ENCODE measurements around the gene C1orf141. TPM values are rescaled to one million over a fixed set of nuclear protein-coding genes. Genes with fewer than 3 reads are reported as not detected.

The C1orf141 gene
- total RNA-seq, 1 donor from 2014 or later: not detected

GRCh38 chr1:67118646-67119045, 16.1 kb downstream of the C1orf141 start:
- Mint-ChIP-seq H3K4me1 (ENCODE audit: low read depth, unreplicated experiment) (no peaks in the 10 kb centered on the region), H3K27me3 (ENCODE audit: unreplicated experiment) (no peaks in the 10 kb centered on the region), H3K27ac (ENCODE audit: unreplicated experiment) (no peak overlapping the region), H3K36me3 (ENCODE audit: unreplicated experiment) (no peaks in the 10 kb centered on the region), H3K9me3 (ENCODE audit: unreplicated experiment) (no peaks in the 10 kb centered on the region), H3K4me3 (ENCODE audit: unreplicated experiment) (no peak overlapping the region)
- TF ChIP-seq, protein P1, sequence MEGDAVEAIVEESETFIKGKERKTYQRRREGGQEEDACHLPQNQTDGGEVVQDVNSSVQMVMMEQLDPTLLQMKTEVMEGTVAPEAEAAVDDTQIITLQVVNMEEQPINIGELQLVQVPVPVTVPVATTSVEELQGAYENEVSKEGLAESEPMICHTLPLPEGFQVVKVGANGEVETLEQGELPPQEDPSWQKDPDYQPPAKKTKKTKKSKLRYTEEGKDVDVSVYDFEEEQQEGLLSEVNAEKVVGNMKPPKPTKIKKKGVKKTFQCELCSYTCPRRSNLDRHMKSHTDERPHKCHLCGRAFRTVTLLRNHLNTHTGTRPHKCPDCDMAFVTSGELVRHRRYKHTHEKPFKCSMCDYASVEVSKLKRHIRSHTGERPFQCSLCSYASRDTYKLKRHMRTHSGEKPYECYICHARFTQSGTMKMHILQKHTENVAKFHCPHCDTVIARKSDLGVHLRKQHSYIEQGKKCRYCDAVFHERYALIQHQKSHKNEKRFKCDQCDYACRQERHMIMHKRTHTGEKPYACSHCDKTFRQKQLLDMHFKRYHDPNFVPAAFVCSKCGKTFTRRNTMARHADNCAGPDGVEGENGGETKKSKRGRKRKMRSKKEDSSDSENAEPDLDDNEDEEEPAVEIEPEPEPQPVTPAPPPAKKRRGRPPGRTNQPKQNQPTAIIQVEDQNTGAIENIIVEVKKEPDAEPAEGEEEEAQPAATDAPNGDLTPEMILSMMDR (IDR thresholded peaks at IDR 0.05; ENCODE audit: partially characterized antibody, unreplicated experiment): no peak
- DNase-seq: no peak

- Mint-ChIP-seq H3K9me3 (ENCODE audit: unreplicated experiment) (no peaks in the 10 kb centered on the region), H3K27ac (ENCODE audit: unreplicated experiment) (no peak overlapping the region)
- no peak for DNase-seq
Observed at GRCh38 chr1:67118191-67118590, 16.6 kb downstream of the C1orf141 start.

DNA sequence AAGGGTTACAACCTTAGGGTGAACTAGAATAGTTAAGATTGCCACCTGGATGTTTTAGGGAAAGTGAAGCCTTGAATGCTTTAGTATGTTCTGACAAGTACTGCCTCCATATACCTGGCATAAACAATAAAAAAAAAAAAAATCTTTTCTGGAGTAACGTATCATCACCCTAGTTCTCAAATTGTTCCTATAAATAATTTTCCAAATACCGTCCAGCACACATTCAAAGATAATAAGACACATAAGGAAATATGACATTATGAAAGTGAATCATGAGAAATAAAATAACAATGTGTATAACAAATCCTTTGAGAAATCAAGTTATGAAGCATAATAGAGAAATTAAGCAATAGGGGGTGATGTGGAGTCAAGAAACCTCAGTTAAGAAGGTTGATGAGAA, 20.6 kb downstream of the C1orf141 start:
- Mint-ChIP-seq H3K4me1 (ENCODE audit: low read depth, unreplicated experiment) (no peaks in the 10 kb centered on the region), H3K36me3 (ENCODE audit: unreplicated experiment) (no peaks in the 10 kb centered on the region), H3K4me3 (ENCODE audit: unreplicated experiment) (no peak overlapping the region), H3K27ac (ENCODE audit: unreplicated experiment) (no peak overlapping the region), H3K27me3 (ENCODE audit: unreplicated experiment) (no peaks in the 10 kb centered on the region), H3K9me3 (ENCODE audit: unreplicated experiment) (no peaks in the 10 kb centered on the region)
- TF ChIP-seq, protein P1 (IDR thresholded peaks at IDR 0.05; ENCODE audit: partially characterized antibody, unreplicated experiment): no peak
- DNase-seq: no peak

More at GRCh38 chr1:67118191-67118590, 16.6 kb downstream of the C1orf141 start:
- Mint-ChIP-seq H3K4me1 (ENCODE audit: low read depth, unreplicated experiment) (no peaks in the 10 kb centered on the region), H3K27me3 (ENCODE audit: unreplicated experiment) (no peaks in the 10 kb centered on the region), H3K4me3 (ENCODE audit: unreplicated experiment) (no peak overlapping the region), H3K36me3 (ENCODE audit: unreplicated experiment) (no peaks in the 10 kb centered on the region)
- TF ChIP-seq, protein P1 (IDR thresholded peaks at IDR 0.05; ENCODE audit: partially characterized antibody, unreplicated experiment): no peak

GRCh38 chr1:67110352-67110751, 24.4 kb downstream of the C1orf141 start:
- no peaks in the 10 kb centered on the region for H3K27me3 Mint-ChIP-seq (ENCODE audit: unreplicated experiment)
- TF ChIP-seq, protein P1 (IDR thresholded peaks at IDR 0.05; ENCODE audit: partially characterized antibody, unreplicated experiment): no peak
- no peak overlapping the region for H3K4me3 Mint-ChIP-seq (ENCODE audit: unreplicated experiment)
- H3K36me3 Mint-ChIP-seq (ENCODE audit: unreplicated experiment): no peaks in the 10 kb centered on the region
- no peak overlapping the region for H3K27ac Mint-ChIP-seq (ENCODE audit: unreplicated experiment)
- H3K4me1 Mint-ChIP-seq (ENCODE audit: low read depth, unreplicated experiment): no peaks in the 10 kb centered on the region
- no peaks in the 10 kb centered on the region for H3K9me3 Mint-ChIP-seq (ENCODE audit: unreplicated experiment)
- DNase-seq: no peak

DNA sequence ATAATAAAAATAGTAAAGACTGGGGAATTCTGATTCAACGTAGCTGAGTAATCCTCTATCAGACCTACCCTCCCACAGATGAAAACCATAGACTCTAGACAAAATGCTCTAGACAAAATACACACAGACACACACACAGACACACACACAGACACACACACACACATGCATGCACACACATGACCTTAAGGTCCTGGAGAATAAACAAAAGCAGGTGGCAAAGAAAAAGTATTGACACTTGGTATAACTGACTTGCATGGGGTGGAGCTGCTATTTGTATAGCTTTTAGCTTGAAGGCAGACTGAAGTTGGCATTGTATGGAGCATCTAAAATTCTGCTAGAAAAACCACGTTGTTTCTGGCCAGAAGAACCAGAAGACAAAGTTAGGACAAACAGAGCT, 29.3 kb downstream of the C1orf141 start:
- no peaks in the 10 kb centered on the region for H3K4me1 Mint-ChIP-seq (ENCODE audit: low read depth, unreplicated experiment)
- TF ChIP-seq, protein P1 (IDR thresholded peaks at IDR 0.05; ENCODE audit: partially characterized antibody, unreplicated experiment): no peak
- no peak for DNase-seq
- H3K27me3 Mint-ChIP-seq (ENCODE audit: unreplicated experiment): no peaks in the 10 kb centered on the region
- H3K4me3 Mint-ChIP-seq (ENCODE audit: unreplicated experiment): no peak overlapping the region
- H3K27ac Mint-ChIP-seq (ENCODE audit: unreplicated experiment): no peak overlapping the region
- no peaks in the 10 kb centered on the region for H3K36me3 Mint-ChIP-seq (ENCODE audit: unreplicated experiment)
- no peaks in the 10 kb centered on the region for H3K9me3 Mint-ChIP-seq (ENCODE audit: unreplicated experiment)
